NCI-H146 treated with DMSO at 0.1 percent for 48 hours (cell line): Measurements from ENCODE around the gene ABCC3.

ENCODE experiments used
- DNase-seq: peaks from one replicate; lab custom pipeline; 2025; ENCODE audit not compliant: unreplicated experiment; lab: John Stamatoyannopoulos, UW

The ABCC3 gene

DNA sequence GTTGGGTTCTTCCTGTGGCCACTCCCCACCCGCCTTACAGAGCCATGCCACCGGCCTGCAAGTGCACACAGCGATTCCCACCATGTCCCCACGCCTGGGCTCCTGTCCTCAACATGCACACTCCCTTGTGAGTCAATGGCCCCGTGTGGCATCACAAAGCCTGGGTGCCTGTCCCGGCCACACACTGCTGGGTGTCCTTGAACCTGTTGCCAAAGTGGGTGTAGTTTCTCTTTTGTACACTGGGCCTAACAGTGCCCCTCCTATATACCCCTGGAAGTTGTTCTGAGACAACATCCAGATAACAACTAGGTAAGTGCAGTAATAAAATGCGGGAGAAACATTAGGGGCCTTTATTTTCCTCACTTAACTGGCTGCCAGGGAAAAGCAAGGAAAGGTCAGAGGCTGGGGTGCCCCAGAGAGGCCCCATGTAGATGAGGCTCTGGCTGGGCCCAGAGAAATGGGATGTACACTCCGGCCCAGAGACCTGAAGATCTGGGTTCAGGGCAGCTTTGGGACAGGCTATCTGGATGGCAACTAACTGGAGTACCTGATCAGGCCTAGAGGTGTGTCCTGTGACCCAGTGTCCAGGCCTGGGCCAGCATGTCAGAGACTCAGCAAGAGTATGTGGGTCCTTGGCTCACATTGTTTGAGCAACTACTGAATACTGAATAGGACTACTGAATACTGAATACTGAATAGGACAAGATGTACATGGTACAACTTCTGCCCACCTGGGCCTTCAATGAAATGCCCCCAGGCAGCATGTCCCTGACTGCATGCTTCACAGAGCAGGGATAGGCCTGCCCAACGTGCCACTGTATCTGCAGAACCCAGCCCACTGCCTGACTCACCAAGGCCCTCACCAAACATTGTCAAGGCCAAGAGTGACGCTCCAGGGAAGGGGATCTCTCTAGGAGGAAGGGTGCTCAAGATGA lies 8.3 kb downstream of the ABCC3 start:
- DNase-seq, result no peak

- DNase-seq, result no peak
These were observed 11.3 kb downstream of the ABCC3 start for GRCh38 chr17:50645748-50646682.

DNA sequence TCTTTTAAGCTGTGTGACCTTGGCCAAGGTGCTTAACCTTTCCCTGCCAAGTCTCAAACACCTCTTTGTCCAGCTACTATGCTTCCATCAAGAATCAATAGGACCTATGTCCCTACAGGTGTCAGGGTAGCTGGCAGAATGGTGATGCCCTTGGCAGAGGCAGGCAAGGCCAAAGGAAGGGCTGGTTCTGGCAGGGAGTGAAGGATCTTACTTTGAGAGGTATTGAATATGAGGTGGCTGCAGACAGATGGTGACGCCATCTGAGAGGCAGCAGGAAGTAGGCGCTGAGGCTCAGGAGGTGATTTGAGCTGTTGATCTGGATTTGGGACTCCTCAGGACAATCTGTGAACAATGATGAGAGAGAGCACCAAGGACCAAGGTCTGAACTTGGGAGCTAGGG lies 12.5 kb downstream of the ABCC3 start:
- DNase-seq, result no peak

DNA sequence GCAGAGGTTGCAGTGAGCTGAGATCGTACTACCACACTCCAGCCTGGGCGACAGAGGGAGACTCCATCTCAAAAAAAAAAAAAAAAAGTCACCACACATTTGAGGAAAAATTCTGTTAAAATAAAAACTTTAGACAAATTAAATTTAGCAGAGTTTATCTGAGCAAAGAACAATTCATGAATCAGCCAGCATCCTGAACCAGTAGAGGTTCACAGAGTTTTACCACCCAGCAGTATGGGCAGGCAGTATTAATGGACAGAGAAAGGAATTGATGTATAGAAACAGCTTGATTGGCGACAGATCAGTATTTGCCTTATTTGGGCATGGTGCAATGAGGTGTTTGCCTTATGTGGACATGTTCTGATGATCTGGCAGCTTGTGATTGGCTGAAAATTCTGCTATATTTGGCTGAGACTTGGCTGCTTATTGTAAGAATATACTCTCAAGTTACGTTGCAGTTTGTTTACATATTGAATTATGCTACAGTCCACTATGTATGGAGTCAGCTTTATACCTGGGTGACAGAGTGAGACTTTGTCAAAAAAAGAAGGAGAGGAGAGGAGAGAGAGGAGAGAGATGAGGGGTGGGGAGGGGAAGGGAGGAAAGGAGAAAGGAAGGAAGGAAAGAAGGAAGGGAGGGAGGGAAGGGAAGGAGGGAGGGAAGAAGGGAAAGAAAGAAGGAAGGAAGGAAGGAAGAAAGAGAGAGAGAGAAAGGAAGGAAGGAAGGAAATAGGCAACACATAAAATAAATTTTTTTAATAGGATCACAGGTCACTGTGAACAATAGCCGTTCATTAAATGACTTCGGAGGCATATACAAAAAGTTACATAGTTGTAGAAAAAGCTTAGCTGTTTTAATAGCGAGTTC lies 14.6 kb downstream of the ABCC3 start:
- DNase-seq, result no peak

DNA sequence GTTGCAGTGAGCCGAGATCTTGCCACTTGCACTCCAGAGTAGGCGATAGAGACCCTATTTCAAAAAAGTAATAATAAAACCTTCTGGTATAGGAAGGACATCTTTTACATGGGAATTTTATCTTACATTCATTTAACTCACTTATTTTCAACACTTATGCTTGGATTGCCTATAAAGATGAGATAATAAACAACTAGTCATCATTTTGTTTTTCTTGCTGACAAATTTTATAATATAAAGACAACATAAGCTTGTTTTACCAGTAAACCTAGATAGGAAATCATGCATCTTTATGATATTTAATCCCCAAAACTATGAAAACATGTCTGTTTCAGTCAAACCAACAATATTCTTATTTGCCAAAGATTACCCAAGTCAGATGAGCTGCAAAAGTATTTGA lies 17.0 kb downstream of the ABCC3 start:
- no peak for DNase-seq

- no peak for DNase-seq
These were observed 19.1 kb downstream of the ABCC3 start for GRCh38 chr17:50653738-50654137.

DNA sequence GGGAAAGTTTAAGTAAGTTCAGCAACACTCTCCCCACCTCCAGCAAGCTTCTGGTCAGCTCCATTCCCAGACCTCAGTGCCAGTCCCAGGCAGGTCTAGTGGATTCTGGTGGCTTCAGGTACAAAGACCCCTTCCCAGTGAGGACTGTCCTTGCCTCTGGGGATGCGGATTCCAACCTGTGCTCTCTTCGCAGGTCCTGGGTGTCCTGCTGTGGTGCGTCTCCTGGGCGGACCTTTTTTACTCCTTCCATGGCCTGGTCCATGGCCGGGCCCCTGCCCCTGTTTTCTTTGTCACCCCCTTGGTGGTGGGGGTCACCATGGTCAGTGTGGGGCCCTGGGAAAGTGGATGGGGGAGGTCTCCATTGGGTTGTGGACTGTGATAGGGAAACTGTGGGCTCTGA lies 21.8 kb downstream of the ABCC3 start:
- no peak for DNase-seq

- DNase-seq, result no peak
These were observed 22.4 kb downstream of the ABCC3 start for GRCh38 chr17:50657054-50657453.

- no peak for DNase-seq
These were observed 22.9 kb downstream of the ABCC3 start for GRCh38 chr17:50657627-50658026.

DNA sequence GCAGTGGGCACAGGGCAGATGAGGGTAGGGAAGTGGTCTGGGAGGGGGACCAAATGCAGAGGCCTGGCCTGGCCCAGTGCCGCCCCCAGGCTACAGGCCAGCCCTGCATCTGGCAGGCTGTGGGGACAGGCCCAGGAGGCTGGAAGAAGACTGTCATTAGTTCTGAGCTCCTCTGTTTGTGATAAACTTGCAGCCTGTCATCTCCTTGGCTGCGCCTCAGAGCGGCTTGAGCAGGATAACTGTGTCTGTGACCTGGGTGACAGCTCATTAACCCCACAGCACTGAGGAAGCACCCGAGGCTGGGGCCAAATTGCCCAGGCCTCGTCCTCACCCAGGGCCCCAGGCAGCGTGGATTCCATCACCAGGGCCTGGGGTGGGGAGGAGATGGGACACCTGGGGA lies 23.9 kb downstream of the ABCC3 start:
- DNase-seq, result no peak

GRCh38 chr17:50659179-50659578 lies 24.5 kb downstream of the ABCC3 start:
- DNase-seq, result no peak

DNA sequence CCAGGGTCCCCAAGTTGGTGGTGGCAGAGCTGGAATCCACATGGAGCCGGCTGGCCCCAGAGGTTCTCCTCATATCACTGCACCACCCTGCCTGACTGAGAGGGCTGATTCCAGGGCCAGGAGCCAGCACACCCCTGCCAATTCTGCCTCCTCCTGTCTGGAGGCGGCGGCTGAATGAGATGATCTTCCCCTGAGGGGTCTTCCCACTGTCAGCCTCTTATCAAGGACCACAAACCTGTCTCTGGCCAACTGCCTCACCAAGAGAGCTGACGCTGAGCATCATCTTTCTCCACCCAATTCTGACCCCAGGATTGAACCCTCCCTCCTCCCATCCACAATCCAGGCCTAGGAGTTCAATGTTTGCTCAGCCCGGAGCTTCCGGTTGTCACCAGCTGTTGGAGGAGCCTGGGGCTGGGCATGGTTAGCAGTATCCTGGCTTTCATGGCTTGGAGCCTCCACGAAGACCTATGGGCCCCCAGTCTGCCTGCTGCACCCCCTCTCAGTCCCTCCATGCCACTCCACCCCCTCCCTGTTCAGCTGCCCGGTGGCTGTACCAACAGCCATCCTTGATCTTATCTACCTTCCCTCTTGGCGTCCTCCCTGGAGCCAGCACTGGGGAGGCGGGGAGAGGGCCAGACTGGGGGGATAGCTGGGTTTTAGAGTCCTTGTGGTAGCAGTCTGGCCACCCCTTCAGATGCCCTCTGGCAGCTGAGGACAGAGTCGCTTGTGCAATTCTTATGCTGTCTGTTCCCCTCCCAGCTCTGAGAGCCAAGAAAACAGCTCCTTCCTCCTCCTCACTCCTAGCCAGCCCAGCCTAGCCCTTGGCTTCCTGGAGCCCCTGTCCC lies 25.6 kb downstream of the ABCC3 start:
- DNase-seq, result peak; percentile 31

DNA sequence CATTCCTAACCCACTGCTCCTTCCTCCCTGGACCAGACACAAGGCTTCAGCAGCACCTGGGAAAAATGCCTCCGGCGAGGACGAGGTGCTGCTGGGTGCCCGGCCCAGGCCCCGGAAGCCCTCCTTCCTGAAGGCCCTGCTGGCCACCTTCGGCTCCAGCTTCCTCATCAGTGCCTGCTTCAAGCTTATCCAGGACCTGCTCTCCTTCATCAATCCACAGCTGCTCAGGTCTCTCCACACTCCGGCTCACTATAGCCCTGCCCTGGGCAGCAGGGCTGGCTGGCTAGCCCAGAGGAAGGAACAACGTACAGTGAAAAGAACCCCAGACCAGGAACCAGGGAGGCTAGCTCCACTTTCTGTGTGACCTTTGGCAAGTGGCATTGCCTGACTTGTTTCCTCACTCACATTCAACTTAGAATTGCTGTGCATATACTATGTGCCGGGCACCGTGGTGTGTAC lies 26.2 kb downstream of the ABCC3 start:
- DNase-seq, result no peak

DNA sequence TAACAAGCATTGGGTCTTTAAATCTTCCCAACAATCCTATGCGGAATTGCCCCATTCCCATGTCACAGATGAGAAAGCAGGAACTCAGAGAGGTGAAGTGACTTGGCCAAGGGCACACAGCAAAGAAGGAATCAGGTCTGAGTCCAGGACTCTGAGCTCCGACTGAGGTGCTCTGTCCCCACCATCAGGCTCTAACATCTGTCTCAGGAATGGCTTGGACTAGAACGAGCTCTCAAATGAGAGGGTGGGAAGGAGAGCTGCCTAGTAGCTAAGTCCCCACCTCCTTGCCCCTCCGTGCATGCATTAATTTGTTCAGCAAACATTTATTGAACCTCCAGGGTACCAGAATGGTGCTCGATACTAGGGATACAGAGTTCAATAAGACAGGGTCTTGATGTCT lies 26.7 kb downstream of the ABCC3 start:
- DNase-seq, result no peak

GRCh38 chr17:50661795-50662391 lies 27.2 kb downstream of the ABCC3 start:
- no peak for DNase-seq

GRCh38 chr17:50662632-50663225 lies 28.0 kb downstream of the ABCC3 start:
- DNase-seq, result no peak

DNA sequence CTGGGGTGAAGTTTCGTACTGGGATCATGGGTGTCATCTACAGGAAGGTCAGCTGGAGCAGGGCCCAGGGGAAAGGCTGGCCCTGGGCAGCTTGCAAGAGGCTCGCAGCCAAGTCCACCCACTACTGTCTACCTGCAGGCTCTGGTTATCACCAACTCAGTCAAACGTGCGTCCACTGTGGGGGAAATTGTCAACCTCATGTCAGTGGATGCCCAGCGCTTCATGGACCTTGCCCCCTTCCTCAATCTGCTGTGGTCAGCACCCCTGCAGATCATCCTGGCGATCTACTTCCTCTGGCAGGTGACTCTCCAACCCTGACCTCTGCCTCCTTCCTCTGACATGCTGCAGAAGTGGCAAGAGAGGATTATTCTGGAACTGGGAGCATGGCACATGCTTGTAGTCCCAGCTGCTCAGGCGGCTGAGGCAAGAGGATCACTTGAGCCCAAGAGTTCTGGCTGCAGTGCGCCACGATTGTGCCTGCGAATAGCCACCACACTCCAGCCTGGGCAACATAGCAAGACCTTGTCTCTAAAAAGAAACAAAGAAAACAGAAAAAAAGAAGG lies 29.2 kb downstream of the ABCC3 start:
- DNase-seq, result no peak

DNA sequence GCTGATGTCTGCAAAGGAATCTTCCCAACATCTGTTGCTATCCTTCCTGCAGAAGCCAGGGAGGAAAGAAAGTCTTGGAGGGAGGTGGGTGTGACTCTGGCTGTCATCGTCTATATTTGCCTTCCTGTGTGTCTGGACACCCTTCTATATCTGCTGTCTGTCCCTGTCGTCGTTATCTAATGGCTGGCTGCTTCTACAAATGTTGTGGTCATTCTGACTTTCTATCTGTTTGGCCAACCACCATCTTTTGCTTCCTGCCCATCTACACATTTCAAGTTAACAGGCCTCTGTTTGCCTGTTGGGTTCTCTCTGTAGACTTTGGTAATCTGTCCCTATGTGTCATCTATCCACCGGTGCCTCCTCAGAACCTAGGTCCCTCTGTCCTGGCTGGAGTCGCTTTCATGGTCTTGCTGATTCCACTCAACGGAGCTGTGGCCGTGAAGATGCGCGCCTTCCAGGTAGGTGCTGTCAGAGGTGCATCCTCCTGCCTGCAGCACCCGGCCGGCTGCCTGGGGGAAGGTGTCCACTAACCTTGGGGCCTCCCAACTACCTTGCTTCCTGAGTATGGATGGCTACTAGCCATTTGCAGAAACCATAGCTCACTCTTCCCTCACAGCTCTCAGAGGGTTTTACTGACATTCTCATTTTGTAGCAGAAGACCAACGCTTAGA lies 30.2 kb downstream of the ABCC3 start:
- DNase-seq, result no peak
